Pancreas (tissue), 10 donors: ENCODE data around the gene SS18L1. TPM values are rescaled to one million over a fixed set of nuclear protein-coding genes. Genes with fewer than 3 reads are reported as not detected.

Experiments used
- ATAC-seq, 4 donors: fragments of 200-7000 bp; cut with Tn5 transposase; one replicate each; pipeline versions ENCODE4 v1.8.0 to v1.9.1; 2020; ENCODE audit warnings: mild to moderate bottlenecking in 4 of 4, moderate library complexity in 4 of 4
- DNase-seq, 6 donors: peaks; one replicate each; pipeline ENCODE4 v3.0.0-alpha.2; 2020
- FAIRE-seq: peaks from 2 replicates; lab custom pipeline; 2012; peaks lifted over from hg19 to GRCh38; lab: Jason Lieb, UNC
- H3K27ac ChIP-seq, 4 donors: fragments of 200-600 bp; sonication (generic); 1 replicate in 3 of 4; 2 replicates in 1 of 4; pipeline versions ENCODE4 v1.5.0 to v1.8.0; 2020
- H3K27me3 ChIP-seq, 4 donors: fragments of 200-600 bp; one replicate each; pipeline ENCODE4 v1.8.0; 2021
- H3K36me3 ChIP-seq, 3 donors: fragments of 200-600 bp; sonication (generic) in 1 of 3; one replicate each; pipeline versions ENCODE4 v1.5.0 to v1.8.0; 2020 to 2021
- H3K4me1 ChIP-seq, 3 donors: fragments of 200-600 bp; one replicate each; pipeline ENCODE4 v1.8.0; 2021
- H3K4me3 ChIP-seq, 4 donors: fragments of 200-600 bp; sonication (generic) in 2 of 4; one replicate each; pipeline versions ENCODE4 v1.5.0 to v1.8.0; 2020 to 2021
- H3K9me3 ChIP-seq, 4 donors: fragments of 200-600 bp; one replicate each; pipeline ENCODE4 v1.8.0; 2021
- CTCF ChIP-seq, 4 donors: fragments of 200-600 bp; sonication (generic) in 3 of 4; IDR thresholded peaks; one replicate each; pipeline versions ENCODE4 v1.5.0 to v1.8.0; 2021; ENCODE audit warnings: antibody characterized with exemption in 4 of 4
- WGBS, 2 donors: extraction: QIAGEN DNeasy Blood & Tissue Kit; methylation state at CpG; one replicate each; pipeline ENCODE4 v1.1.7; 2013; 5-methylcytosine and 5-hydroxymethylcytosine counted together
- intact Hi-C, 3 donors: fragments of 100-400 bp; cut with DNase I; formaldehyde crosslinking; loops; one replicate each; pipeline versions ENCODE4 v1.11.1 to v1.14.2; 2022
- polyA plus RNA-seq, 2 donors: library from polyadenylated mRNA; stranded (reverse); fragments of 200-250 nt; gene quantifications; one replicate each; pipeline ENCODE4 v1.2.3, GENCODE V29; 2013
- total RNA-seq, 6 donors: library from RNA; stranded (reverse); fragmentation: NEBNext Ultra II Directional in 4 of 6; extraction: Animal tissue kit (Norgen Biotek cat#: 25700) in 4 of 6; gene quantifications; one replicate each; pipeline versions ENCODE4 v1.2.1 to v1.2.4, GENCODE V29; 2021 to 2023
- donor health status: healthy with polysubstance abuse.
- donor health status: DM: no; HTN: no; CAD: no; lungs with moderate emphysema.
- donor health status: DM: no; HTN: no; CAD: no.
- donor health status: control.
- donor health status: control.
- donor health status: Bipolar disorder and iron deficiency.
- donor health status: DM: yes; HTN: yes; CAD: no.
- donor health status: DM: no; HTN: no; CAD: no.
- donor health status: DM: no; HTN: no; CAD: no.
- donor health status: DM: yes; HTN: yes; CAD: no.

Gene SS18L1
- total and polyA plus RNA-seq, 8 donors: 6.6 to 19.3 (median 8.4) TPM

- 88 to 96% methylated on average over 12 of the region's 12 CpGs for WGBS, 2 donors
- no peak for FAIRE-seq
- no peak for DNase-seq
- intact Hi-C loops: no loop called here
- no peaks in the 10 kb centered on the region for H3K27me3 ChIP-seq
- H3K4me3 ChIP-seq: no peak overlapping the region
- no peak overlapping the region for H3K27ac ChIP-seq
- H3K4me1 ChIP-seq: peaks cover 0 to 3% (median 0%) of the 10 kb centered on the region in 3 donors
- ATAC-seq: peak in 1 of 4 donors; percentile 8
- H3K9me3 ChIP-seq: no peaks in the 10 kb centered on the region
- no peak for TF ChIP-seq CTCF (IDR thresholded peaks at IDR 0.05)
- H3K36me3 ChIP-seq: peaks cover 13 to 59% (median 35%) of the 10 kb centered on the region in 3 donors
These were observed 9.7 kb upstream of the SS18L1 start for GRCh38 chr20:62133864-62134263.

GRCh38 chr20:62134735-62135231 is 8.8 kb upstream of the SS18L1 start:
- Histone ChIP-seq H3K4me3 (no peak overlapping the region), H3K36me3 (peaks cover 18 to 64% (median 42%) of the 10 kb centered on the region in 3 donors), H3K27me3 (no peaks in the 10 kb centered on the region), H3K9me3 (no peaks in the 10 kb centered on the region), H3K4me1 (peaks cover 0 to 3% (median 0%) of the 10 kb centered on the region in 3 donors), H3K27ac (no peak overlapping the region)
- FAIRE-seq (no peak), ATAC-seq (peak in 2 of 4 donors; percentile 15), DNase-seq (no peak)
- WGBS, 2 donors: 41 to 42% methylated on average over 11 of the region's 11 CpGs
- TF ChIP-seq CTCF (IDR thresholded peaks at IDR 0.05): no peak
- intact Hi-C loops: loop anchor here in 1 of 3 donors (5.0 kb wide), 1 partner anchor 122 kb away; no protein-coding TSS in a partner anchor

- 90 to 92% methylated on average over 8 of the region's 8 CpGs for WGBS, 2 donors
- Histone ChIP-seq H3K36me3 (peaks cover 14 to 63% (median 39%) of the 10 kb centered on the region in 3 donors), H3K4me3 (no peak overlapping the region), H3K27me3 (no peaks in the 10 kb centered on the region), H3K4me1 (peaks cover 0 to 7% (median 2%) of the 10 kb centered on the region in 3 donors), H3K27ac (no peak overlapping the region), H3K9me3 (no peaks in the 10 kb centered on the region)
- DNase-seq (no peak), ATAC-seq (no peak), FAIRE-seq (no peak)
- intact Hi-C loops: loop anchor here in 1 of 3 donors (5.0 kb wide), 1 partner anchor 123 kb away; no protein-coding TSS in a partner anchor
- TF ChIP-seq CTCF (IDR thresholded peaks at IDR 0.05): no peak
These were observed 7.8 kb upstream of the SS18L1 start for GRCh38 chr20:62135573-62136266.

GRCh38 chr20:62136283-62137091 is 7.1 kb upstream of the SS18L1 start:
- intact Hi-C loops: loop anchor here in 1 of 3 donors (5.0 kb wide), 1 partner anchor 124 kb away; no protein-coding TSS in a partner anchor
- FAIRE-seq: no peak
- H3K4me1 ChIP-seq: peaks cover 6 to 15% (median 10%) of the 10 kb centered on the region in 3 donors
- no peaks in the 10 kb centered on the region for H3K9me3 ChIP-seq
- H3K27ac ChIP-seq: no peak overlapping the region
- peaks cover 10 to 55% (median 33%) of the 10 kb centered on the region in 3 donors for H3K36me3 ChIP-seq
- peak in 4 of 6 donors; percentile 45 to 83 (median 68) for DNase-seq
- WGBS, 2 donors: 50 to 53% methylated on average over 8 of the region's 8 CpGs
- ATAC-seq: peak; percentile 57 to 84 (median 76)
- H3K4me3 ChIP-seq: no peak overlapping the region
- peak; percentile 38 to 64 (median 53) for TF ChIP-seq CTCF (IDR thresholded peaks at IDR 0.05)
- no peaks in the 10 kb centered on the region for H3K27me3 ChIP-seq
